Measurements from ENCODE around the gene NDUFB5. TPM values are rescaled to one million over a fixed set of nuclear protein-coding genes. Genes with fewer than 3 reads are reported as not detected.

The NDUFB5 gene
- polyA plus RNA-seq, 1 of the 3 experiments (the other 2 are of a cell fraction): 35.3 TPM

GRCh38 chr3:179562591-179563270 lies 41.9 kb upstream of the NDUFB5 start, which contains the start of gene ACTL6A (continued):
- TF ChIP-seq PBX3 (IDR thresholded peaks at IDR 0.05) (peak; percentile 93), SIN3A (IDR thresholded peaks at IDR 0.05; ENCODE audit: borderline replicate concordance, low read depth, low read length) (peak; percentile 67; the same call in 1 of the 2 replicates), RCOR1 (IDR thresholded peaks at IDR 0.05; ENCODE audit: low read length) (peak; percentile 40; the same call in 1 of the 2 replicates), MXI1 (IDR thresholded peaks at IDR 0.05; ENCODE audit: low read depth, low read length) (peak; percentile 71), NRF1 (IDR thresholded peaks at IDR 0.05; ENCODE audit: low read depth, low read length) (no peak), RFX5 (IDR thresholded peaks at IDR 0.05; ENCODE audit: low read length) (peak; percentile 81; the same call in 1 of the 2 replicates), IRF3 (IDR thresholded peaks at IDR 0.05; ENCODE audit: low read depth, low read length) (peak; percentile 88)

- peak; percentile 48 for TF ChIP-seq CTCF (IDR thresholded peaks at IDR 0.05)
- TF ChIP-seq SIN3A (IDR thresholded peaks at IDR 0.05; ENCODE audit: borderline replicate concordance, low read depth, low read length): 0 out of 2 replicates have a peak, but pooled peaks have one; percentile 22
- no peak for TF ChIP-seq GABPA (IDR thresholded peaks at IDR 0.05; ENCODE audit: low read depth)
- peak; percentile 64 for TF ChIP-seq MXI1 (IDR thresholded peaks at IDR 0.05; ENCODE audit: low read depth, low read length)
- no peak for TF ChIP-seq SMC3 (IDR thresholded peaks at IDR 0.05; ENCODE audit: low read depth, low read length)
- peak; percentile 28; the same call in 1 of the 2 replicates for TF ChIP-seq NRF1 (IDR thresholded peaks at IDR 0.05; ENCODE audit: low read depth, low read length)
- TF ChIP-seq MAX (IDR thresholded peaks at IDR 0.05; ENCODE audit: low read depth): 0 out of 2 replicates have a peak, but pooled peaks have one; percentile 22
- Histone ChIP-seq H4K20me1 (ENCODE audit: insufficient read depth) (no peaks in the 10 kb centered on the region), H3K4me3 (ENCODE audit: low read depth in 2 of 2, low read length in 1 of 2) (peak overlapping the region; percentile 83 to 98), H3K9me2 (no peaks in the 10 kb centered on the region), H3K27me3 (ENCODE audit: insufficient read depth) (no peaks in the 10 kb centered on the region), H3K4me1 (ENCODE audit: control insufficient read depth in 1 of 2, insufficient read depth in 2 of 2, low read depth in 1 of 2, low read length in 1 of 2) (peaks cover 0 to 5% of the 10 kb centered on the region in 2 experiments; a peak in 2 of 4 replicates), H3K36me3 (replicated peaks in 1 of 2; ENCODE audit: control insufficient read depth in 1 of 2, insufficient read depth in 2 of 2, low read length in 1 of 2) (no peaks in the 10 kb centered on the region), H3K9me3 (no peaks in the 10 kb centered on the region), H3K4me2 (peak overlapping the region; percentile 89), H3K27ac (ENCODE audit: low read depth in 2 of 2, low read length in 1 of 2) (peak overlapping the region; percentile 87 to 93), H2AFZ (ENCODE audit: low read depth) (peak overlapping the region; percentile 94), H3F3A (replicated peaks; ENCODE audit: insufficient read depth) (no peaks in the 10 kb centered on the region), H3K79me2 (ENCODE audit: insufficient read depth) (peaks cover 49% of the 10 kb centered on the region), H3K9ac (peak overlapping the region; percentile 87)
- peak; percentile 66 for DNase-seq
- CTCF ChIA-PET: interaction anchor here (0.6 to 1.5 kb wide), 5 partner anchors 20 to 242 kb away, joined by 3 to 4 read pairs (median 3); no protein-coding TSS in a partner anchor
- POLR2A ChIA-PET: no interaction called here
- 0% methylated on average over 6 of the region's 40 CpGs for WGBS (ENCODE audit: low lambda C conversion rate)
These were observed 41.3 kb upstream of the NDUFB5 start for GRCh38 chr3:179563271-179563783.
